AG09309 (cell line): Measurements from ENCODE around the gene ST6GAL1.
A peak's percentile ranks its signal among the peaks of the same experiment; 100 is the strongest.
"Not testable (repeated sequence)": the region's sequence is repeated elsewhere in the genome, so short reads cannot be mapped to it uniquely, and the experiment has no call there.

Experiments used
- DNase-seq: peaks from one replicate; pipeline ENCODE4 v3.0.0-alpha.2; 2010; ENCODE audit warnings: low read depth
- H3K4me3 ChIP-seq: 2 replicates; pipeline ENCODE4 v1.5.1; 2011; ENCODE audit warnings: mild to moderate bottlenecking, low read depth, low read length, moderate library complexity; ENCODE audit not compliant: control insufficient read depth
- CTCF ChIP-seq: IDR thresholded peaks from 2 replicates; pipeline ENCODE4 v1.5.1; 2011; ENCODE audit warnings: mild to moderate bottlenecking, low read depth, low read length, inconsistent platforms; ENCODE audit not compliant: insufficient read depth, control insufficient read depth; ENCODE audit errors: missing control alignments

ST6GAL1 gene

GRCh38 chr3:186930143-186930640 lies at the start of gene ST6GAL1:
TSS of gene ST6GAL1 (plus strand) at chr3:186930526. CDS start at chr3:187042704, 112,178 bp downstream.
- peak within 1 kb of the TSS; percentile 59 for H3K4me3 ChIP-seq
- no peak for DNase-seq
- peak; percentile 19 for TF ChIP-seq CTCF

DNA sequence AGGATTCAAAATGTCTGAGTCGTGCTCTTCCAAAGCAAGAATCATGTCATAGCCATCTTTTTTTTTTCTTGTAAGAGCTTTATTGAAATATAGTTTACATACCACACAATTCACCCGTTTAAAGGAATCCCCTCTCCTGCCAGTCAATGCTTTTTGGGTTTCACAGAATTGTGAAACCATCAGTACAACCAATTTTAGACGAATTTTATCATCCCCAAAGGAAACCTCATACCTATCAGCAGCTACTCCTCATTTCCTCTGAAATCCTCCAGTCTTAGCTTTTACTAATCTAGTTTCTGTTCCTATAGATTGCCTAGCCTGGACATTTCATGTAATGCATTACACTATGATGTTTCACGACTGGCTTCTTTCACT lies 48.2 kb upstream of the ST6GAL1 start:
- no peak for TF ChIP-seq CTCF
- no peak overlapping the region for H3K4me3 ChIP-seq
- no peak for DNase-seq

DNA sequence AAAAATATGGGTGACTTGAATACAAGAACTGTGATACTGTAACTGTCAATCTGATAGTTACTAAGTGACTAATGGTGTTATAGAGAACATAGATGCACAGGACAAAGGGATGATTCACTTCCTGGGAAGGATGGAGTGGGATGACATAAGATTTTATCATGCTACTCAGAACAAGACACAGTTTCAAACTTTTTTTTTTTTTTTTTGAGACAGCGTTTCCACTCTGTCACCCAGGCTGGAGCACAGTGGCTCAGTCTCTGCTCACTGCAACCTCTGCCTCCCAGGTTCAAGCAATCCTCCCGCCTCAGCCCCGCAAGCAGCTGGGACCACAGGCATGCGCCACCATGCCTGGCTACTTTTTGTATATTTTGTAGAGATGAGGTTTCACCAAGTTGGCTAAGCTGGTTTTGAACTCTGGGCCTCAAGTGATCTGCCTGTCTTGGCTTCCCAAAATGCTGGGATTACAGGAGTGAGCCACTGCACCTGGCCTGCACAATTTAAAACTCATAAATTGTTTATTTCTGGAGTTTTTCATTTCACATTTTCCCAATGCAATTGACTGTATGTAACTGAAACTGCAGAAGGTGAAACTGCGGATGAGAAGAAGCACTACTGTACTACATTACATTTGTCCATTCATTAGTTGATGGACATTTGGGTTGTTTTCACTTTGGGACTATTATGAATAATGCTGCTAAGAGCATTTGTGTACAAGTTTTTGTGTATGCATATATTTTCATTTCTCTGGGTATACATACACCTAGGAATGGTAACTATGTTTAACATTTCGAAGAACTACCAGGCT lies 47.2 kb upstream of the ST6GAL1 start:
- no peak for TF ChIP-seq CTCF
- no peak overlapping the region for H3K4me3 ChIP-seq
- peak; percentile 33 for DNase-seq

GRCh38 chr3:186883686-186884058 lies 46.7 kb upstream of the ST6GAL1 start:
- no peak overlapping the region for H3K4me3 ChIP-seq
- no peak for TF ChIP-seq CTCF
- DNase-seq: no peak

GRCh38 chr3:186884868-186885267 lies 45.5 kb upstream of the ST6GAL1 start:
- not testable (repeated sequence) for H3K4me3 ChIP-seq, DNase-seq

DNA sequence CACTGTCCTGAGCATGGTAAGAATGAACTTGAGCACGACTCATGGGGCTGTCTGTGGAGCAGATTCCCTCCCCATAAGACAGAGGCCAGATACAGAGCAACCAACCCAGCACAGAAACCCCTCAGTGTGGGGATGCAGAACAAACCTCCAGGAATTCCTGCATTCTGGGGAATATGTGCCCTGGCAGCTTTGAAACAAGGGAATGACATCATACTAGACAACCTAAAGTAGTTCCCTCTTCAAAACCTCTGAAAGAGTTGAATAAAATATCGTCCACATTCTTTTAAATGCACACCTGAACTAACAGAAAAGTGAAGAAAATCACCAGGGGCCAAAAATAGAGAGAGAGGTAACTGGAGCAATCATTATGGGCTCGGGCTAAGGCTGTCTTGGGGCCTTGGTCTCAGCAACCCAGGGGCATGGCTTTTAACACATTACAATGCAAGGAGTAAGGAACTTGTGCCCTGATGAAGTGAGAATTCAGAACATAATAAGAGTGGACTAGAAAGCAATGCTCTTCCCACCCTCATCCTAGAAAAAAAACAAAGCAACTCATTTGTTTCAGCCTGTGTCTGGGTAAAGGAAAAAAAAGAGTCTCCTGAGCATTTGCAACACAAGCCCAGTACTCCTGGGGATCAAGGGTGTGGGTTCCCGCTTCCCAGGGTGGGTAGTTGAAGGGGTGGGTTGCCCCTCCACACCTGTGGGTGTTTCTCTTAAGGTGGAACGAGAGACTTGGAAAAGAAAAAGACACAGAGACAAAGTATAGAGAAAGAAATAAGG lies 43.9 kb upstream of the ST6GAL1 start:
- no peak for DNase-seq
- no peak for TF ChIP-seq CTCF
- no peak overlapping the region for H3K4me3 ChIP-seq

GRCh38 chr3:186887507-186887938 lies 42.8 kb upstream of the ST6GAL1 start:
- H3K4me3 ChIP-seq, DNase-seq: not testable (repeated sequence)
